KG1 (cell line): Measurements from ENCODE around the gene GNG10.
"Not testable (repeated sequence)": the region's sequence is repeated elsewhere in the genome, so short reads cannot be mapped to it uniquely, and the experiment has no call there.

Experiments used
- DNase-seq: peaks from one replicate; lab custom pipeline; 2025; lab: John Stamatoyannopoulos, UW

GNG10 gene

GRCh38 chr9:111649016-111649415 lies 12.4 kb upstream of the GNG10 start:
- DNase-seq: no peak

- no peak for DNase-seq
Observed at GRCh38 chr9:111657051-111657450, 4.4 kb upstream of the GNG10 start.

GRCh38 chr9:111658943-111659342 lies 2.5 kb upstream of the GNG10 start:
- DNase-seq: no peak

- DNase-seq: no peak
Observed at GRCh38 chr9:111659691-111660090, 1.7 kb upstream of the GNG10 start.

GRCh38 chr9:111661802-111662521 lies 557 bp downstream of the GNG10 start:
- no peak for DNase-seq

GRCh38 chr9:111662576-111663300 lies 1.3 kb downstream of the GNG10 start:
- DNase-seq: peak; percentile 48

- no peak for DNase-seq
Observed at GRCh38 chr9:111663301-111663823, 2.0 kb downstream of the GNG10 start.

GRCh38 chr9:111668026-111668573 lies 6.7 kb downstream of the GNG10 start:
- no peak for DNase-seq

- DNase-seq: not testable (repeated sequence)
Observed at GRCh38 chr9:111668601-111669000, 7.2 kb downstream of the GNG10 start.

GRCh38 chr9:111674319-111674718 lies 12.9 kb downstream of the GNG10 start:
- no peak for DNase-seq

- no peak for DNase-seq
Observed at GRCh38 chr9:111676116-111676515, 14.7 kb downstream of the GNG10 start.

- DNase-seq: no peak
Observed at GRCh38 chr9:111678293-111678692, 16.9 kb downstream of the GNG10 start.

- no peak for DNase-seq
Observed at GRCh38 chr9:111679199-111679598, 17.8 kb downstream of the GNG10 start.

- DNase-seq: no peak
Observed at GRCh38 chr9:111683392-111683791, 22.0 kb downstream of the GNG10 start.

GRCh38 chr9:111691672-111692329 lies 30.4 kb downstream of the GNG10 start:
- no peak for DNase-seq

- DNase-seq: no peak
Observed at GRCh38 chr9:111696796-111697195, 35.4 kb downstream of the GNG10 start.

- no peak for DNase-seq
Observed at GRCh38 chr9:111700776-111701175, 39.4 kb downstream of the GNG10 start.

- no peak for DNase-seq
Observed at GRCh38 chr9:111704503-111704902, 43.1 kb downstream of the GNG10 start.

GRCh38 chr9:111711548-111711947 lies 50.1 kb downstream of the GNG10 start:
- DNase-seq: no peak

GRCh38 chr9:111712369-111712768 lies 51.0 kb downstream of the GNG10 start:
- no peak for DNase-seq

GRCh38 chr9:111715471-111715870 lies 54.1 kb downstream of the GNG10 start:
- DNase-seq: no peak

GRCh38 chr9:111719541-111719940 lies 58.1 kb downstream of the GNG10 start:
- no peak for DNase-seq
